ENCODE results near the gene RPP25.

DNA sequence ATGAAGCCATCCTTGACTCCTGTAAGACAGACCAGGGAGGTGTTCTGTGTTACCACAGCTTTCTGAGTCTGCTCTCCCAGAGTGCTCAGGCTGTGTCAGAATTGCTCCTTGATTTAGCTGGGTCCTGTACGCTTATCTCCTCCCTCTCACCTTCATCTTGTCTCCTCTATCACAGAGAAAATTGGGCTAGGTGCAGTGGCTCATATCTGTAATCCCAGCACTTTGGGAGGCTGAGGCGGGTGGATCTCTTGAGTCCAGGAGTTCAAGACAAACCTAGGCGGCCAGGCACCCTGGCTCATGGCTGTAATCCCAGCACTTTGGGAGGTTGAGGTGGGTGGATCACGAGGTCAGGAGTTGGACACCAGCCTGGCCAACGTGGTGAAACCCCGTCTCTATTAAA lies 44.7 kb upstream of the RPP25 start:
- TF ChIP-seq CTCF (conservative IDR thresholded peaks at IDR 0.05; ENCODE audit: low read depth, low read length), result no peak
- TF ChIP-seq EZH2 (IDR thresholded peaks at IDR 0.05; ENCODE audit: borderline replicate concordance, low read depth, low read length, poor library complexity, severe bottlenecking), result no peak

All from A673 (cell line).